Measurements from ENCODE around the gene PALD1.

Gene PALD1

DNA sequence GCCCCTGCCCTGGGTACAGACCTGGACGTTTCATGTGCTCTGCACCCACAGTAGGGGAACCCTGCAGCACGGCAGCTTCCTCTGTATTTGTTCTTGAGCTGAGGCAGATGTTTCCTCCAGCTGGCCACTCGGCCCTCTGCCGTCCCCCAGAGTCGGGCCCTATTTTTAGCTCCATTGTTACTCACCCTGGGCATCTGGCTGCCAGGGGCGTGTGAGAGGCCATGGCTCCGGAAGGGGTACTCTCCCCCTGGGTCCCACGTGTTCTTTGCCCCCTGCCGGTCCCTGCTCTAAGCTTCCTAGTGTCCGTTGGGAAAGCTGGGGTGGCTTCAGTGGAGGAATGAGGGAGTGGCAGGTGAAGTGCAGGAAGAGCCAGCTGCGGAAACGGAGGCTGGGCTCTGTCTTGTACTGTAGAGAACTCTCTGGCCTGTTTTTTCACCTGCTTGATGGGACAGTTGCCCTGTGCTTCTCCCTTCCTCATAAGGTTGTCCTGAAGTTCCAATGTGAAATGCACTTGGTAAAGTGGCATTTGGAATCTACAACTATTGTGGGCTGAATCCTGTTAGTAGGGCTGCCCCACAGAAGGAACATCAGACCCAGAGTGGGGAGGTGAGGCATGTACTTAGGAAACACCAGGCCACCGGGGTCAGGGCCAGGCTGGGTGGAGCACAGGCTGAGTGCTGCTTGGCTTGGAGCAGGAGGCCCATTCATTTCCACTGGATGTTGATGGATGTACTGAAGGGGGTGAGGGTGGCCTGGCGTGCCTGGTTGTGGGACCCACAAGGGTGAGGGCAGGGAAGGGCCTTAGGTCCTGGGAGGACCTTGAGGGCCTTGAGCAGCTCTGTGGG, 30.6 kb downstream of the PALD1 start:
- no peak for DNase-seq

DNA sequence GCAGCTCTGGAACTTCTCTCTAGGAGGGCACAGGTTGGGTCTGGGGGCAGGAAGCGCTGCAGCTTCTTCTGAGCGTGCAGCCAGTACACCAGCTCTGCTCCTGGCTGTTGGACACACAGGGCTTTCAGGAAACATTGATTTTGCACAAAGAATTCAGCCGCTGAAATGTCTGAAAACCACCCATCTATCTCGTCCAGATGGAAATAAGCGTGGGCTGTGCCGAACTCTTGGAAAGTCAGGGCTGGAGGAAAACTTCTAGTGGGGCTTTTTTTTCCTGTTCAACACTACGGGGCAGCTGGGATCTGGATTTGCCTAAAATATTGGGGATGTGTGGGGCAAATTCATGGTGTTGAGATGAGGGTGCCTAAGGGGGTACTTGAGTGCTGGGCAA, 31.2 kb downstream of the PALD1 start:
- DNase-seq = no peak

- DNase-seq = no peak
Observed at GRCh38 chr10:70510453-70510852, 31.9 kb downstream of the PALD1 start.

DNA sequence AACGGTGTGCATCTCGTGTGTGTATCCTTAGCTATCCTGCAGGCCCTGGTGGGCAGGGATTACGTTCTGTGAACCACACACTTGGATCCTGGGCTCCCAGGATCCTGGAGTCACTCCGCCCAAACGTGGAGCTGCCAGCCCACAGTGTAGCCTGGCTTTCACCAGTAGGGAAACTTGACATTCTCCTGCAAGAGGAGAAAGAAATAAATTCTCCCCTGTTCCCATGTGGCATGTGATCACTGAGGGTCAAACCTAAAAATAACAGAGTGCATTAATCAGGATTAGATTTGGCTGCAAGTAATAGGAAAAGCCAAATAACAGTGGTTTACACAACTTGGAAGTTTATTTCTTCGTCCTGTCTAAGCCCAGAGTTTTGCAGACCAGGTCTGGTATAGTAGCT, 32.3 kb downstream of the PALD1 start:
- no peak for DNase-seq

DNA sequence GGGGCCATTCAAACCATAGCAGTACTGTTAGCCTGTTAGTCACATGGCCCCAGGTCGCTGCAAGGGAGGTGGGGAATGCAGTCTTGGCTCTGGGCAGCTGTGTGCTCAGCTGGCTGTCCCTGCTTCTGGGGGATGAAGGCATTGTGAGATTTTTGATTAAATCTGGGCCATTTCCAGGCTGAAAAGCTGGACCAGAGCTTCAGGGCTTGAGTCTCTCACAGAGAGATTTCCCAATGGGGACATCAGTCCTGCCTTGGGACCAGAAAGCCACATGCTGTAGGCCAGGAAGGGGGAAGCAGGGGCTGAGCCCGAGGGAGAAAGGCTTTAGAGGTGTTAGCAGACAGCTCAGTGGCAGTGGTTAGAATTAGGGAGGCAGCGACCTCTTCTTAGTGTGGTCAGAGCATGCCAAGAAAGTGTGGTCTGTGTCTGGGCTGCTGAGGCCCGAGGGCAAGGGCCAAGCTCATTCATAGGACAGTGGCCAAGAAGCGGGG, 33.6 kb downstream of the PALD1 start:
- no peak for DNase-seq

DNA sequence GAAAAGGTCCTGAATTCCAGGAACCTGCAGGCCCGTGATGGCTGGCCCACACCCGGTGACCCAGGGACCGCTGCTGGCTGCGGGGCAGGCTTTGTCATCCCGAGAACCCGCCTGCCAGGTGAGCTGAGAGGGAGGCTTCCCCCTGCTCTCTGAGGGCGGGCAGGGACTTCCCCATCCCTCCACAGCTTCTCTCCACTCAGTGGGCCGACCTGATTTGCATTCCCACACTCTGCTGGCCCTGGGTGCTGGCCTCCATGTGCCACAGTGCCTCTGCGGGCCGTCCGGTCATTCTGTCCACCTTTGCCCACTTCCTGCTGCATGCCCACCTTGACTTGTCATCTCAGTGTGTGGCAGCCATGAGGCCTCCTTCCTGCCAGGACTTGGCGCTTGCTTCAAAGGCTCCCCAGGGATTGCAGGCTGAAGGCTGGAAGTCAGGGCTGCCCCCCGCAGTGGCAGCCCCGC, 35.3 kb downstream of the PALD1 start:
- no peak for DNase-seq

- no peak for DNase-seq
Observed at GRCh38 chr10:70514591-70514990, 36.0 kb downstream of the PALD1 start.

DNA sequence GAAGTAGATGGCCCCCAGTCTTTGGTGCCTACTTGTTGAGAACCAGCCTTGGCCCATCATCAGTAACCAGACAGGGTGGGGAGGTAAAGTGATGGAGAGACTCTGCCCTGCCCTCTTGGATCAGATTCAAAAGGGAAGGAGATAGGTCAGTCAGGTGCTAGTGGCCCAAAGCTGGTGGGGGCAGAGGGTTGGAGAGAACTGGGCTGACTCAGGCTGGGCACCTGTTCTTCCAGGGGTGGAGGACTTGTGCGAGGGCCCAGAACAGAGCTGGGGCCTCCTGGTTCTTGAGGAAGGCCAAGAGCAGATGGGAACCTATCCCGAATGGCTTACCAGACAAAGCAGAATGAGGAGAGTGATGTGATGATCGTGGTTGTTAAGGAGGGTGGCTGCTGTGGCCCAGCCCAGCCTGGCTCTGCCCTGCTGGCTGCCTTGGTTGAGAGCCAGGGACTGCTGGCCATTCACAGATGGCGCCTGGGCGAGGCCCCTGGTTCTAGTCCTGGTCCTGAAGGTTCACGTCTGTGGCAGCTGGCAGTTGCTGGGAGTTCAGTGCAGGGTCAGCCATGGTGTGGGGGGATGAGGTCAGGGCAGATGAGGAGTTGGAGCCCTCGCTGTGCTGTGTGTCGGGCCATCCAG, 36.6 kb downstream of the PALD1 start:
- no peak for DNase-seq

- no peak for DNase-seq
Observed at GRCh38 chr10:70518695-70519094, 40.1 kb downstream of the PALD1 start.

DNA sequence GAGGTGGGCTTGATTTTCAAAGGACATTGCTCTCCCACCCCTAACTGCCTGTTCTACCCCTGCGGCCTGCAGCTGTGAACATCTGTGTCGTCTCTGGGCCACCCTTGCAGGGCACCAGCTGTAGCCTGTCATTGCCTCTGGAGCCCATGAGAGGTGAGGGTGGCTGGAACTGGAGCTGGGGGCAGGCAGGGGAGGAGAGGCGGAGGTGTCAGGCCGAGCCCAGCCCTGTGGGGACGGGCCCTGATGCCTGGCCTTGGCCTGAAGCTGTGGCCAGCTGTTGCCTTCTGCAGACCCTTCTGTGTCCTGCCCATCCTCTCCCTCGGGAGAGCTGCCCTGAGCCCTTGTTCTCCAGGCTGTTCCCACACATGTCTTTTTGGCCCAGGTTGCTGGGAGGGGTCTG, 44.5 kb downstream of the PALD1 start:
- no peak for DNase-seq

DNA sequence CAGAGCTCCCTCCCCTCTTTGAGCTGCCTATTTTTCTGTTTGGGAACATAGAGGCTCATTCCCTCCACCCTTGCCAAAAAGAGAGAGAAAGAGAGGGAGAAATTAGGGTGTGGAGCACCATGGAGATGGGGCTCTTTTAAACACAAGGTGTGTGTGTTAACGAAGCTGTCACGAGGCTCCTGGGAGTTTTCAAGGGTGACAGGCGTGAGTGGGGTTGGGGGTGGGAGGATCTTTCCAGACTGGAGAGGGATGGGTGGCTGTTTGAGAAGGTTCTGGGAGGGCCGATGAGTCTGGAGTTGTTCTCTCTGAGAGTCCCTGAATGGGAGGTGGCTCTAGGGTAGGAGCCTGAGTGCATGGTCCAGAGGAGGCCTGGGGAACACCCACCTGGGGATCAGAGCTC, 45.0 kb downstream of the PALD1 start:
- DNase-seq = no peak

DNA sequence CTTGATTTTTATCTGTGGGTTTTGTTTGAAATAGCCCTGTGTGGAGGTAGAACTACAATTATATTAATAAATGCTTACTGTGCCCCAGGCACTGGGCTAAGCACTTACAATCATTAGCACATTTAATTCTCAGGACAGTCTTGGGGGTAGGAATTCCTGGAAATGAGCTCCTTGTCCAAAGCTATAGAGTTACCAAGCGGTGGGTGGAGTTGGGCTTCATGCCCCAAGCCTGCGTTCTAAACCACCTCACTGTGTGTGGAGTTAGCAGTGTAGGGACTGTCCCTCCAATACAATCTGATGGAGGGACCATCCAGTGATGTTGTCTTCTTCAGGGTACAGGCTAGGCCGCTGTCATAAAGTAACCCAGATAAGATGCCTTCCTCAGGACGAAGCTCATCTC, 49.7 kb downstream of the PALD1 start:
- DNase-seq = no peak

DNA sequence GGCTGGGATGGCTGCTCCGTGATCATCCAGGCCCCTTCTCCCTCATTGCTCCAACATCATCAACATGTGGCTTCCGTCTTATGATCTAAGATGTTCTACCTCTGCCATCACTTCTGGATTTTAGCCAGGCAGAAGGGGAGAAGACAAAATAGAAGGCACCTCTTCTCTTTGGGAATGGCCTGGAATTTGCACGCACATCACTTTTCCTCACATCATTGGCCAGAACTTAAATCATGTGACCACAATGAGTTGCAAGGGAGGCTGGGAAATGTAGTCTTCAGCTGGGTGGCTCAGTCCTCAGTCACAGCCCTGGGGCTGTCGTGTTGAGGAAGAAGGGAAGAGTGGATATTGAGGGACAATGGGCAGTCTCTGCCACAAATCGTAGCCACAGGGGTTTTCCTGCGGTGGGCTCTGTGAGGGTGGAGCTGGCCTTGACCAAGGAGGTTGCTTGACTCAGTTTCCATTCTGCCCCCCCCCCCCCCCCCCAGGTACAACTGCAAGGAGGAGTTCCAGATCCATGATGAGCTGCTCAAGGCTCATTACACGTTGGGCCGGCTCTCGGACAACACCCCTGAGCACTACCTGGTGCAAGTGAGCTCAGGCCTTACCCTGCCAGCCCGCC, 50.3 kb downstream of the PALD1 start:
- no peak for DNase-seq

DNA sequence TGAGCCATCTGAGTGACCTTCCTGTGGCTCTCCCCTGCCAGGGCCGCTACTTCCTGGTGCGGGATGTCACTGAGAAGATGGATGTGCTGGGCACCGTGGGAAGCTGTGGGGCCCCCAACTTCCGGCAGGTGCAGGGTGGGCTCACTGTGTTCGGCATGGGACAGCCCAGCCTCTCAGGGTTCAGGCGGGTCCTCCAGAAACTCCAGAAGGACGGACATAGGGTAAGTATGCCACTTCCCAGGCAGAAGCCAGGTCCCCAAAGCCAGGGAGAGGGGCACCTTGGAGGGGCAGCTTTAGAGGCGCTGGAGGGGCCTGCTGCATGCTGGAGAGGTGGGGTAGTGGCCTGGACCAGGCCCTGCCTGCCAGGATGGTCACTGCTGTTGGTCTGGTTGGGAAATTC, 51.3 kb downstream of the PALD1 start:
- DNase-seq = no peak

DNA sequence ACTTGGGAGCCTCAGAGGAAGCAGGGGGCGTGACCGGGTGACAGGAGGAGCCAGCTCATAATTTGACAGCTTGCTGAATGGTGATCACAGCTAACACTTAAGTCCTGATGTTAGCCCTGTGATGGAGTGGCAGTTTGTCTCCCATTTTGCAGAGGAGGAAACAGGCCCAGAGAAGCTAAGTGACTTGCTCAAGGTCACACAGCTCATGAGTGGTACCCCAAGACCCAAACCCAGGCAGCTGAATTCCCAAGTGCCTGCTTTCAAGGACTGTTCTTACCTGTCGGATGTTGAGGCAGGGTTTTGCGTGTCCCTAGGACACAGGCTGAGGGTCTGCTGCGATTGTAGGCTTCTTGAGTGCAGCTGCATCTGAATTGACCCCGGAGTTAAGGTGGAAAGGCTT, 51.7 kb downstream of the PALD1 start:
- no peak for DNase-seq

- no peak for DNase-seq
Observed at GRCh38 chr10:70532554-70533188, 54.1 kb downstream of the PALD1 start.

DNA sequence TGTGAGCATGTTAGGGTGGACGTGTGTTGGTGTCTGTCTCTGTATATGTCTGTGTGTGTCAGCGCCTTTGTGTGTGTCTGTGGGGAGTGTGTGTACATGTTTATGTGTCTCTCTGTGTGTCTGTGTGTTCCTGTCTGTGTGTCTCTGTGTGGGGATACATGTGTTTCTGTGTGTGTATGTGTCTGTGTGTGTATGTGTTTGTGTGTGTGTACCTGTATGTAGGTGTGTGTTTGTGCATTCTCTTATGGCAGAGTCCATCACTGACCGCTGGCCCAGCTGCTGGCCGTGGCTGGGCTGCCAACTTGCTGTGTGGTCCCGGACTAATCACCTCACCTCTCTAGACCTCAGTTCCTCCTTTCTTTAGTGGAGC, 54.6 kb downstream of the PALD1 start:
- no peak for DNase-seq

GRCh38 chr10:70534281-70534680, 55.7 kb downstream of the PALD1 start:
- no peak for DNase-seq

DNA sequence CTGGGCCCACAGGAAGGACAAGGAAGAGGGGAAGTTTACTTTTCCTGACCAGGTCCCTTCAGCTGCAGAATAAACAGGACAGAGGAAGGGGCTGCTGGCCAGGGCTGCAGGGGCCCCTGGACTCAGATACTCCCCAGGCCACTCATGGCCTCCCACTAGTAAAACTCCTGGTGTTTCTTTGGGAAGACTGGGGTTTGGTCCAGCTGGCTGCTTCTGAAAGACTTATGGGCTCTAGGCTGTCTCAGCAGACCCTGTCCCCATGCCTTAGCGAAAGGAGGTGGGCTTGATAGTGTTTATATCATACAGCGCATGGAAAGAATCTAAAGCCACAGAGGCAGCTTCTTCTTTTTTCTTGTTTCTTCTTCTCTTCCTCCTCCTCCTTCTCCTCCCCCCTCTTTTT, 56.4 kb downstream of the PALD1 start:
- DNase-seq = no peak

DNA sequence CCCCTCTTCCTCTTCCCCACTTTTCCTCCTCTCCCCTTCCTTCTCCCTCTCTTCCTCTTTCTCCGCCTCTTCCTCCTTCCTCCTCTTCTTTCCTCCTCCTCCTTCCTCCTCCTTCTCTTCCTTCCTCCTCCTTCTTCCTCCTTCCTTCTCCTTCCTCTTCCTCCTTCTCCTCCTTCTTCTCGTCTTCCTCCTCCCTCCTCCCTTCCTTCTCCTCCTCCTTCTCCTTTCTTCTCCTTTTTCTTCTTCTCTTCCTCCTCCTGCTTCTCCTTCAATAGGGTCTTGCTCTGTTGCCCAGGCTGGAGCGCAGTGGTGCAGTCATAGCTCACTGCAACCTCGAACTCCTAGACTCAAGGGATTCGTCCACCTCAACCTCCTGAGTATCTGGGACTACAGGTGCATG, 56.9 kb downstream of the PALD1 start:
- DNase-seq = no peak

GRCh38 chr10:70536196-70536861, 57.8 kb downstream of the PALD1 start:
- no peak for DNase-seq

GRCh38 chr10:70537398-70538194, 59.0 kb downstream of the PALD1 start:
- no peak for DNase-seq
